C4-2B (cell line): ENCODE results near the gene ZBTB7A.
A peak's percentile ranks its signal among the peaks of the same experiment; 100 is the strongest.
"Not testable (repeated sequence)": the region's sequence is repeated elsewhere in the genome, so short reads cannot be mapped to it uniquely, and the experiment has no call there.

ENCODE experiments used
- H3K27ac ChIP-seq: fragments of 450-650 bp; 2 replicates; pipeline ENCODE4 v1.5.1; 2017
- ZFX ChIP-seq: fragments of 450-650 bp; IDR thresholded peaks from 2 replicates; pipeline ENCODE4 v1.6.1; 2017
- TF ChIP-seq, protein P1 (sequence below): fragments of 450-650 bp; conservative IDR thresholded peaks from 2 replicates; pipeline ENCODE4 v1.5.1; 2017; ENCODE audit warnings: mild to moderate bottlenecking

The ZBTB7A gene

DNA sequence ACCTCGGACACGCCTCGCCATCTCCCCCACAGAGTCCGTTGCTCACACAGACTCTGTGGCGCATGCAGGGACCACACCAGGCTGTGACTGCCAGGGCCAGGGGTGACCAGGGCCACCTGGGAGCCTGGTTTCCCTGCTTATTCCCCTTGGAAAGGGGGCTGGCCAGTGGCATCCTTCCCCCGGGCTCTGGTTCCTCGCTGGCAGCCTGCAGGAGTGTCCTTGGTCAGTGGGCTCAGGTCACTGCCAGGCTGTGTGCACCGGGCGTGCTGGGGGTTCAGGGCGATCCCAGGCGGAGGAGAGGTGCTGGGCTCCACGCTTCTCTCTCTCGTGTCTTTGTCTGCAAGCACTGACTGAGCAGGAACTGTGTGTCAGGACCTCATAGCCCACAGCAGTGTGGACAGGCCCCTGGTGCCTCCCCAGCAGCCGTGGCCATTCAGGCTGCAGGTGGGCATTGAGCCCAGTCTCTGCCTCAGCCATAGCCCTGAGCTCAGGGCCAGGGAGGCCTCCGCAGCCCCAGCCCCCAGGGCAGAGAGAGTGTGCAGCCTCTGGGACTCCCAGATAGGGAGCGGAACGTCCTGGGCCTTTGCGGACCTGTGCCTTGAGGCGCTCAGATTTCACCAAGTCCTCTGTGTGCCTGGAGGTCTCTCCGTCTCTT lies 52.7 kb downstream of the ZBTB7A start:
- no peak overlapping the region for H3K27ac ChIP-seq
- TF ChIP-seq, protein P1, sequence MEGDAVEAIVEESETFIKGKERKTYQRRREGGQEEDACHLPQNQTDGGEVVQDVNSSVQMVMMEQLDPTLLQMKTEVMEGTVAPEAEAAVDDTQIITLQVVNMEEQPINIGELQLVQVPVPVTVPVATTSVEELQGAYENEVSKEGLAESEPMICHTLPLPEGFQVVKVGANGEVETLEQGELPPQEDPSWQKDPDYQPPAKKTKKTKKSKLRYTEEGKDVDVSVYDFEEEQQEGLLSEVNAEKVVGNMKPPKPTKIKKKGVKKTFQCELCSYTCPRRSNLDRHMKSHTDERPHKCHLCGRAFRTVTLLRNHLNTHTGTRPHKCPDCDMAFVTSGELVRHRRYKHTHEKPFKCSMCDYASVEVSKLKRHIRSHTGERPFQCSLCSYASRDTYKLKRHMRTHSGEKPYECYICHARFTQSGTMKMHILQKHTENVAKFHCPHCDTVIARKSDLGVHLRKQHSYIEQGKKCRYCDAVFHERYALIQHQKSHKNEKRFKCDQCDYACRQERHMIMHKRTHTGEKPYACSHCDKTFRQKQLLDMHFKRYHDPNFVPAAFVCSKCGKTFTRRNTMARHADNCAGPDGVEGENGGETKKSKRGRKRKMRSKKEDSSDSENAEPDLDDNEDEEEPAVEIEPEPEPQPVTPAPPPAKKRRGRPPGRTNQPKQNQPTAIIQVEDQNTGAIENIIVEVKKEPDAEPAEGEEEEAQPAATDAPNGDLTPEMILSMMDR: no peak
- TF ChIP-seq ZFX: no peak

DNA sequence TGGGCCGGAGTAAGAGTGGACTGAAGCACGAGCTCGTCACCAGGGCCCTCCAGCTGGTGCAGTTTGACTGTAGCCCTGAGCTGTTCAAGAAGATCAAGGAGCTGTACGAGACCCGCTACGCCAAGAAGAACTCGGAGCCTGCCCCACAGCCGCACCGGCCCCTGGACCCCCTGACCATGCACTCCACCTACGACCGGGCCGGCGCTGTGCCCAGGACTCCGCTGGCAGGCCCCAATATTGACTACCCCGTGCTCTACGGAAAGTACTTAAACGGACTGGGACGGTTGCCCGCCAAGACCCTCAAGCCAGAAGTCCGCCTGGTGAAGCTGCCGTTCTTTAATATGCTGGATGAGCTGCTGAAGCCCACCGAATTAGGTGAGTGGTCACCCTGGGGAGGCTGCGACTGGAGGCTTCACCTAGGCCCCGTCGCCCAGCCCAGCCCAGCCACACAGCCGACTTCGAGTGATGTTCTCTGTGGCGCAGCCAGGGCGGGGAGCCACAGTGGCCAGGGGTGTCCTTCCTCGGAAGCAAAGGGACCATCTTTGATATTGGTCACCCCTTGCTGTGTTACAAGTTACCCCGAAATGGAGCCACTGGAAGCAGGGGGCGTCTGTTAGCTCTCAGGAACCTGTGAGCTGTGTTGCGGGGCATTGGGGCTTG lies 53.6 kb downstream of the ZBTB7A start:
- TF ChIP-seq ZFX: no peak
- TF ChIP-seq, protein P1: no peak
- H3K27ac ChIP-seq: no peak overlapping the region

DNA sequence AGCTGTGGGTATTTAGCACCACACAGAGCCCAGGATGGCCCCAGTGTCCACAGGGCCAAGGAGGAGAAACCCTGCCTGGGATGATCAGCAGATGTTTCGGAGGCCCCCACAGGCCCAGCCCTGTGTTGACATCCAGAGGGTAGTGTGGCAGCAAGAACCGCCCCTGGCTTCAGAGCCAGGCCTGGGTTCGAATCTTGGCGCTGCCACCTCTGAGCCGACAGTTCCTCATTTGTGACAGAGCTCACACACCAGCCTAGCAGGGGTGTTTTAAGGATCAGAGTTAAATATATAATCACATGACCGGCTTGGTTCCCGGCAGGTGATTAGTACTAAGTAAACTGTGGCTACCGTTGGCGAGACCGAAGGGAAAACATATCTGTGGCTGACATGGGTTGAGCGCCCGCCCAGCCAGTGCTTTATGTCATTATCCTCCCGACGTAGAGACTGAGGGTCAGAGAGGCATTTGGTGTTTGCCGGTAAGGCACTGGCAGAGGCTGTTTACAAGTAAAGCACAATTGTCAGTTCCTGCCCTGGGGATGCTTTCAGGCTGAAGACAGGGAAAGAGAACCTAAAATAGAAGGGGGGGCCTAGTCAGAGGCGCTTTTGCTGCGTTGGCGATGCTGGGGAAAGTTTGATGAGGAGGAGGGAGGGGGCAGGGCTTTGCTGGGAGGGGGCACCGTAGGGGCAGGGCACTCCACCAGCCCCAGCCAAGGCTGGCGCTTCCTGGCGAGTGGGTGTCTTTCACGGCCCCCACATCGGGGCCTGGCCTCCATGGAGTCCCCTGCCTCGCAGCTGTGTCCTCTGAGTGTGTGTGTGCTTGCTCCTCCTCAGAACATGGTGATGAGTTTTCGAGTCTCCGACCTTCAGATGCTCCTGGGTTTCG lies 54.4 kb downstream of the ZBTB7A start:
- TF ChIP-seq, protein P1: no peak
- TF ChIP-seq ZFX: no peak
- H3K27ac ChIP-seq: no peak overlapping the region

DNA sequence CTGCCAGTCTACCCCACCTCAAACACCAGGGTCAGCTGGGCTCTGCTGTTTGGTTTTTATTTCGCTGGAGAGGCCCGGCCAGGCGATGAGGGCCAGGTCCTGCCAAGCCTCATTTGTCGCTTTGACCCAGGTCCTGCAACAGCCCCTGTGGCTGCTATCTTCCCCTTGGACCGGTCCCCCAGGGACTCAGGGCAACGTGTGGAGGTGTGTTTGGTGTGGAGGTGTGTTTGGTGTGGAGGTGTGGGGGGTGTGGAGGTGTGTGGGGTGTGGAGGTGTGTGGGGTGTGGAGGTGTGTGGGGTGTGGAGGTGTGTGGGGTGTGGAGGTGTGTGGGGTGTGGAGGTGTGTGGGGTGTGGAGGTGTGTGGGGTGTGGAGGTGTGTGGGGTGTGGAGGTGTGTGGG lies 55.3 kb downstream of the ZBTB7A start:
- H3K27ac ChIP-seq: not testable (repeated sequence)

DNA sequence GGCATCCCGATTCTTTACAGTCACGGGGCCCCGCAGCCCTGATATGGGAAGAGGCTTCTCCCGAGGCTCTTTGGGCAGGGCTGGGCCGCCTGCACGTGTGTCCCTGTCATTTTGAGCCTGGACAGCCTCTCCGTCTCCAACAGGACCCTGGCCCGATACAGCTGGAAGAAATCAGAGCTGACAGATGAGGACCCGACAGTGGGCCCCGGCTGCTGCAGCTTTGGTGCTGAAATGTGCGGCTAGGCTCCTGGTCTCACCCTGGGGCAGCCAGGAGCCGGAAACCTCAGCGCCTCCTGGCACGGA lies 55.9 kb downstream of the ZBTB7A start:
- TF ChIP-seq ZFX: no peak
- TF ChIP-seq, protein P1: no peak
- H3K27ac ChIP-seq: no peak overlapping the region

DNA sequence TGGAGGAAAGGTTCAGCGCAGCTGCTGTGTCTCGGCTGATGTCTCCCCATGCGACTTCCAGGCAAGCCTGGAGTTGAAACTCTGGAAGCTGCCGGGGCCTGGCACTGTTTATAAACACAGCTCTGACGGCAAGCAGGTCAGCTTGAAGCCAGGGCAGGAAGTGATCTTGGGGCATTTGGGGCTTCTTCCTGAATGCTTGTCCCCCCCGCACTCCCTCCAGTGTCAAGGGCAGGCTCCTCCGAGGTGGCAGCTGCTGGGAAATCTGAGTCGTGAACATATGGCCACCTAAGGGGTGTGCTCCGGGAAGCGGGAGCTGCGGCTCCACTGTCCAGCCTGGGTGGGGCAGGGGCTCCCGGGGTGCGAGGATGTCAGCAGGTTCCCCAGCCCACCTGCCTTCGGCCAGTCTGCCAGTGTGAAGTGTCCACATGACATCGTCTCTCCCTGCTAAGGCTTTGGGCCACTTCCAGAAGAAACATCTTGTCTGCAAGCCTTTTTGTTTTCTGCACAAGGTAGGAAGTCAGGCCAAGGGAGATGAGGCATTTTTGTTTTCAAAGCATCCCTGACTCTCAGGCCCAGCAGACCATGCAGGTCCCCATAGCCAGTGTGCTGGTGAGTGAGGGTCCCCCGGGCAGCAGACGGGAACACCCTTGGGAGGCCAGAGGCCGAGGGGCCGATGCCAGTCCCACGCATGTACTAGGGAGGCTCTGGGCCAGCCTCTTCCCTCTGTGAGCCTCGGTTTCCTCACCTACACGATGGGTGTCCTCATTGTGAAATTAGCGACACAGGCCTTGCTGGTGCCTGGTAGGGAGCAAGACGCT lies 56.5 kb downstream of the ZBTB7A start:
- no peak overlapping the region for H3K27ac ChIP-seq
- TF ChIP-seq, protein P1: no peak
- no peak for TF ChIP-seq ZFX

DNA sequence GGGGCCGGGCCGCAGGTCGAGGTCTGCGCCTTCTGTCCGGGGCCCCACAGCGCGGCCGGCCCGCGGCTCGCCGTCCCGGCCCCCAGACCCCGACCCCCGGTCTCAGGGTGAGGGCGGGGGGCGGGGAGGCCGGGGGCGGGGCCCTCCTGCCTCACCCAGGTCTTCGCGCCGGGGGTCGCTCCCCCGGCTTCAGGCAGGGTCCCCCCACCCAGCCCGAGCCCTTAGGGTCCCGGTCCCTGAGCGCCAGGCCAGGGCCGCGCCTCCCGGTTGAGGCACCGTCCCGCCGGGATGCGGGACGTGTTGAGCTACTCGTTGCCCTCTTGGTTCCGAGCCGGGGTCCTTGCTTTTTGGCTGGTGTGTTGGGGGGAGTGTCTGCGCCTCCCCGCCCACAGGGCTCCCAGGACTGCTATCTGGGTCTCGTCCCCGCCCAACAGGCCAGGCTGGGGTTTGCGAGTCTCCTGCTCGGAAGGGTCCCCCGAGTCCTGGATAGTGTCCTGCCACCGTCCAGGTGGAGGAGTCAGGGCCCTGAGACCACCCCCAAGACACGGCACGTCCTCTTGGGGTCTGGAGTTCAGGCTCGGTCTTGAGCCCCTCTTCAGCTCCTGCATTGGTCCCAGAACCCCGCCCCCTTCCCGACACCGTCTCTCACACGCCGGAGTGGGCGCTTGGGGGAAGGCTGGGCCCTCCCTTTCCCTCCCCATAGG lies 58.7 kb downstream of the ZBTB7A start:
- peak overlapping the region; percentile 98 for H3K27ac ChIP-seq
- no peak for TF ChIP-seq ZFX
- TF ChIP-seq, protein P1: no peak
